ENCODE results near the gene EGLN3.
"Not testable (repeated sequence)": the region's sequence is repeated elsewhere in the genome, so short reads cannot be mapped to it uniquely, and the experiment has no call there.

The EGLN3 gene

DNA sequence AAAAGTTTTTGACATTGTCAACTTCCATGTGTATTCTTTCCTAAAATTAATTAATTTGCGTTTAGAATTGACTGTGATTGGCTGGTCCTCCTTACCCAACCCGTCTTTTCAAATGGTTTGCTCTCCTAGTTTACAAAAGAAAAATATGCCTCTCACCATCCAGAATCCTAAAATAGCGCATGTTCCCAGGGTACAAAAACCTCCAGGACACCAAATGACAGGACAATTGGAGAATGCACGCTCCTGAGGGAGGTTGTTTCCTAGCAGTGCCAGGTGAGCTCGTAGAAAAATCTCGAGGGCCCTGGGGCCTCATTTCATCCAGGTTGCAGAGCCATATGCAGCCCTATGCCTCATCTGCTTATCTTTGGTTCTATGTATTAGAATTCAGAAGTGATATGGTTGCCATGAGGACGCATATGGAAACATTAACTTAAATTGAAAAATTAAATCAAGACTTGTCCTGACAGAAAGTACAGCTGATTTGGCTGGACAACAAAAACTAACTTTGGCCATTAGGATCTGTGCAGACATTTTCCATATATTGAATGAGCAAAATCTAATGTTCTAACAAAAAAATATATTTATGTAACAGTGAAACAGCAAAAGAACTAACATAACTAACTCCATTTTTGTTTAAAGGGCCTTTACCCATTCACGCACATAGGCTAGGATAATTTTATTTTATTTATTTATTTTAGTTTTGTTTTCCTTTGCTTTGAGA lies 28.2 kb upstream of the EGLN3 start:
- Histone ChIP-seq H3K36me3 (ENCODE audit: insufficient read depth) (no peaks in the 10 kb centered on the region), H4K20me1 (ENCODE audit: insufficient read depth) (no peaks in the 10 kb centered on the region)
- TF ChIP-seq CTCF (conservative IDR thresholded peaks at IDR 0.05; ENCODE audit: low read depth, low read length): no peak

GRCh38 chr14:33972583-33973081 lies 21.8 kb upstream of the EGLN3 start:
- H3K27me3 ChIP-seq (ENCODE audit: insufficient read depth, low read depth): no peaks in the 10 kb centered on the region
- no peak overlapping the region for H3K4me3 ChIP-seq (IDR thresholded peaks at IDR 0.05; ENCODE audit: insufficient read depth, low read depth, low read length)
- H3K4me1 ChIP-seq (ENCODE audit: low read depth, poor library complexity, severe bottlenecking): no peaks in the 10 kb centered on the region
- H3K27ac ChIP-seq: no peak overlapping the region
- no peaks in the 10 kb centered on the region for H3K79me2 ChIP-seq (ENCODE audit: insufficient read depth, low read depth)
- H3K9ac ChIP-seq: no peak overlapping the region
- H4K20me1 ChIP-seq (ENCODE audit: insufficient read depth): no peaks in the 10 kb centered on the region
- H3K4me2 ChIP-seq: no peak overlapping the region
- H3K36me3 ChIP-seq (ENCODE audit: insufficient read depth): no peaks in the 10 kb centered on the region
- TF ChIP-seq CTCF (conservative IDR thresholded peaks at IDR 0.05; ENCODE audit: low read depth, low read length): no peak
- H2AFZ ChIP-seq (ENCODE audit: low read depth): no peak overlapping the region

More for the DNA sequence above, 28.2 kb upstream of the EGLN3 start:
- H3K4me3 ChIP-seq (IDR thresholded peaks at IDR 0.05; ENCODE audit: insufficient read depth, low read depth, low read length): no peak overlapping the region
- no peaks in the 10 kb centered on the region for H3K27me3 ChIP-seq (ENCODE audit: insufficient read depth, low read depth)
- no peak overlapping the region for H2AFZ ChIP-seq (ENCODE audit: low read depth)
- no peak overlapping the region for H3K27ac ChIP-seq
- H3K4me2 ChIP-seq: no peak overlapping the region
- no peak overlapping the region for H3K9ac ChIP-seq
- no peaks in the 10 kb centered on the region for H3K79me2 ChIP-seq (ENCODE audit: insufficient read depth, low read depth)
- no peaks in the 10 kb centered on the region for H3K4me1 ChIP-seq (ENCODE audit: low read depth, poor library complexity, severe bottlenecking)

DNA sequence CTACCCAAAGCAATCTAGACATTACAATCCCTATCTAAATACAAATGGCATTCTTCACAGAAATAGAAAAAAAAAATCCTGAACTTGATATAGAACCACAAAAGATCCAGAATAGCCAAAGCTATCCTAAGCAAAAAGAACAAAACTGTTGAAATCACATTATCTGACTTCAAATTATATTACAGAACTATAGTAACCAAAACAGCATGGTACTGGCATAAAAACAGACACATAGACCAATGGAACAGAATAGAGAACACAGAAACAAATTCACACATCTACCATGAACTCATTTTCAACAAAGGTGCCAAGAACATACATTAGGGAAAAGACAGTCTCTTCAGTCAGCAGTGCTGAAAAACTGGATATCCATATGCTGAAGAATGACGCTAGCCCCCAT lies 19.0 kb upstream of the EGLN3 start:
- not testable (repeated sequence) for H3K4me1 ChIP-seq (ENCODE audit: low read depth, poor library complexity, severe bottlenecking); H4K20me1 ChIP-seq (ENCODE audit: insufficient read depth); H3K79me2 ChIP-seq (ENCODE audit: insufficient read depth, low read depth); H2AFZ ChIP-seq (ENCODE audit: low read depth); H3K4me3 ChIP-seq (IDR thresholded peaks at IDR 0.05; ENCODE audit: insufficient read depth, low read depth, low read length); H3K9ac ChIP-seq; H3K4me2 ChIP-seq; H3K27me3 ChIP-seq (ENCODE audit: insufficient read depth, low read depth); H3K36me3 ChIP-seq (ENCODE audit: insufficient read depth); H3K27ac ChIP-seq

GRCh38 chr14:33968722-33969121 lies 17.8 kb upstream of the EGLN3 start:
- H3K27me3 ChIP-seq (ENCODE audit: insufficient read depth, low read depth): no peaks in the 10 kb centered on the region

More at GRCh38 chr14:33968722-33969121, 17.8 kb upstream of the EGLN3 start:
- H3K9ac ChIP-seq: no peak overlapping the region
- H2AFZ ChIP-seq (ENCODE audit: low read depth): no peak overlapping the region
- H4K20me1 ChIP-seq (ENCODE audit: insufficient read depth): no peaks in the 10 kb centered on the region
- H3K79me2 ChIP-seq (ENCODE audit: insufficient read depth, low read depth): no peaks in the 10 kb centered on the region
- H3K4me3 ChIP-seq (IDR thresholded peaks at IDR 0.05; ENCODE audit: insufficient read depth, low read depth, low read length): no peak overlapping the region
- no peaks in the 10 kb centered on the region for H3K4me1 ChIP-seq (ENCODE audit: low read depth, poor library complexity, severe bottlenecking)
- no peak overlapping the region for H3K27ac ChIP-seq
- no peaks in the 10 kb centered on the region for H3K36me3 ChIP-seq (ENCODE audit: insufficient read depth)
- H3K4me2 ChIP-seq: no peak overlapping the region
- TF ChIP-seq CTCF (conservative IDR thresholded peaks at IDR 0.05; ENCODE audit: low read depth, low read length): no peak

Data from KMS-11 (cell line).